ENCODE measurements around the gene GSTM2. TPM values are rescaled to one million over a fixed set of nuclear protein-coding genes. Genes with fewer than 3 reads are reported as not detected.
A peak's percentile ranks its signal among the peaks of the same experiment; 100 is the strongest.

The GSTM2 gene
- total RNA-seq, 1 experiment from 2014 or later = 0.84 TPM

- POLR2A ChIA-PET = no interaction called here
Observed at GRCh38 chr1:109641861-109642260, 26.0 kb upstream of the GSTM2 start.

GRCh38 chr1:109642626-109643025 is 25.2 kb upstream of the GSTM2 start:
- no peak for DNase-seq
- no peak overlapping the region for H3K4me3 ChIP-seq (ENCODE audit: low read depth, low read length)
- TF ChIP-seq, protein P1, sequence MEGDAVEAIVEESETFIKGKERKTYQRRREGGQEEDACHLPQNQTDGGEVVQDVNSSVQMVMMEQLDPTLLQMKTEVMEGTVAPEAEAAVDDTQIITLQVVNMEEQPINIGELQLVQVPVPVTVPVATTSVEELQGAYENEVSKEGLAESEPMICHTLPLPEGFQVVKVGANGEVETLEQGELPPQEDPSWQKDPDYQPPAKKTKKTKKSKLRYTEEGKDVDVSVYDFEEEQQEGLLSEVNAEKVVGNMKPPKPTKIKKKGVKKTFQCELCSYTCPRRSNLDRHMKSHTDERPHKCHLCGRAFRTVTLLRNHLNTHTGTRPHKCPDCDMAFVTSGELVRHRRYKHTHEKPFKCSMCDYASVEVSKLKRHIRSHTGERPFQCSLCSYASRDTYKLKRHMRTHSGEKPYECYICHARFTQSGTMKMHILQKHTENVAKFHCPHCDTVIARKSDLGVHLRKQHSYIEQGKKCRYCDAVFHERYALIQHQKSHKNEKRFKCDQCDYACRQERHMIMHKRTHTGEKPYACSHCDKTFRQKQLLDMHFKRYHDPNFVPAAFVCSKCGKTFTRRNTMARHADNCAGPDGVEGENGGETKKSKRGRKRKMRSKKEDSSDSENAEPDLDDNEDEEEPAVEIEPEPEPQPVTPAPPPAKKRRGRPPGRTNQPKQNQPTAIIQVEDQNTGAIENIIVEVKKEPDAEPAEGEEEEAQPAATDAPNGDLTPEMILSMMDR (IDR thresholded peaks at IDR 0.05; ENCODE audit: insufficient read depth in 1 of 2, low read depth in 1 of 2, low read length in 1 of 2, severe bottlenecking in 1 of 2, unreplicated experiment in 1 of 2) = no peak
- H3K9me3 ChIP-seq = no peaks in the 10 kb centered on the region
- POLR2A ChIA-PET = no interaction called here
- H3K36me3 ChIP-seq (ENCODE audit: control insufficient read depth, insufficient read depth, low read length) = no peaks in the 10 kb centered on the region
- CTCF ChIA-PET = no interaction called here
- intact Hi-C loops (cut with micrococcal nuclease; ENCODE audit: unreplicated experiment) = loop anchor here (5.0 kb wide), 2 partner anchors 95 to 130 kb away; partner anchors contain the start of gene GNAI3
- H3K27me3 ChIP-seq (replicated peaks; ENCODE audit: control insufficient read depth, insufficient read depth, low read length) = no peaks in the 10 kb centered on the region
- Mint-ChIP-seq H3K27me3 (ENCODE audit: insufficient read depth, unreplicated experiment) (no peaks in the 10 kb centered on the region), H3K36me3 (ENCODE audit: insufficient read depth, unreplicated experiment) (peaks cover 6% of the 10 kb centered on the region), H3K4me3 (ENCODE audit: unreplicated experiment) (no peak overlapping the region), H3K9me3 (ENCODE audit: unreplicated experiment) (no peaks in the 10 kb centered on the region), H3K27ac (ENCODE audit: unreplicated experiment) (no peak overlapping the region), H3K4me1 (ENCODE audit: low read depth, unreplicated experiment) (no peaks in the 10 kb centered on the region)
- H3K4me1 ChIP-seq = no peaks in the 10 kb centered on the region
- no TSS peak for BruUV-seq (replicated peaks)

More at GRCh38 chr1:109641861-109642260, 26.0 kb upstream of the GSTM2 start:
- Mint-ChIP-seq H3K27me3 (ENCODE audit: insufficient read depth, unreplicated experiment) (no peaks in the 10 kb centered on the region), H3K27ac (ENCODE audit: unreplicated experiment) (no peak overlapping the region), H3K36me3 (ENCODE audit: insufficient read depth, unreplicated experiment) (peaks cover 6% of the 10 kb centered on the region), H3K9me3 (ENCODE audit: unreplicated experiment) (no peaks in the 10 kb centered on the region), H3K4me3 (ENCODE audit: unreplicated experiment) (no peak overlapping the region), H3K4me1 (ENCODE audit: low read depth, unreplicated experiment) (no peaks in the 10 kb centered on the region)
- CTCF ChIA-PET = interaction anchor here (3.2 kb wide), 1 partner anchor 343 kb away, joined by 23 read pairs; the partner anchor contains the start of gene AHCYL1
- no peak overlapping the region for H3K4me3 ChIP-seq (ENCODE audit: low read depth, low read length)
- H3K27me3 ChIP-seq (replicated peaks; ENCODE audit: control insufficient read depth, insufficient read depth, low read length) = no peaks in the 10 kb centered on the region
- no TSS peak for BruUV-seq (replicated peaks)
- no peaks in the 10 kb centered on the region for H3K36me3 ChIP-seq (ENCODE audit: control insufficient read depth, insufficient read depth, low read length)
- H3K9me3 ChIP-seq = no peaks in the 10 kb centered on the region
- TF ChIP-seq, protein P1 (IDR thresholded peaks at IDR 0.05; ENCODE audit: insufficient read depth in 1 of 2, low read depth in 1 of 2, low read length in 1 of 2, severe bottlenecking in 1 of 2, unreplicated experiment in 1 of 2) = no peak
- intact Hi-C loops (cut with micrococcal nuclease; ENCODE audit: unreplicated experiment) = loop anchor here (5.0 kb wide), 2 partner anchors 95 to 130 kb away; partner anchors contain the start of gene GNAI3
- no peak for DNase-seq
- no peaks in the 10 kb centered on the region for H3K4me1 ChIP-seq

DNA sequence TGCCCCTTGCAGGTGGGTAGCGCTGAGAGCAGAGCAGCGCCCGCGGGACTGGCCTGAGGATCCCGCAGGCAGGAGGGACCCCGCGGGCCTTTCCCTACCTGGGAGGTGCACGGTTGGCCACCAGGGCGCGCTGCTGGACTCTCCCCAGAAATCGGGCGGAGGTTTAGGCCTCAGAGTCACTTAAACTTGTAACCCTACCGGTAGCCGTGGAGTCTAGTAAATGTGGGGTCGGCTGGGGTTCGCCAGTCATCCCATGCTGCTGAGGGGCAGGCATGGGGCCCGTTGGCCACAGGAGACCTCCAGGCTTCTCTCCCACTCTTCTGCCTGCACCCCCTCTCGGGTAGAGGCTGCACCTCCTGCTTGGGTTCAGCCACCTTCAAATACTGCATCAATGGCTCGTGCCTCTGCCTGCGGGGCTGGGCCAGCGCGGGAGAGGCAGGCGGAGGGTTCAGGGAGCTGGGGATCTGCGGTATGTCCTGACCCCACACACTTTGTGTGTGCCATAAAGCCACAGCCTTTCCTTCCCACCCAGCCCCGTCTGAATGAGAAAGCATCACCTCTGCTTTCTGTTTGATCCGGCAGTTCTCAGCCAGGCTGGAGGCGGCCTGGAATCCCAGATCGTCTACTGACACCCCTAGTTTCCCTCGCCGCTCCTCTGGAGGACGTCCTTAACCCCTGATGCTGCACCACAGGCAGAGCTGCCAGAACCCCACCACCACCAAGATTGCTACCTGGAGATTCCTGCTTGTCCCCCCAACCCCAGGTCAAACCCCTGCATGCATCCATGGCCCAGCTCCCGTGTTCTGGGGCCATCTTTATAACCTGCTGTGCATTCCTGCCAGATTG is 24.2 kb upstream of the GSTM2 start:
- DNase-seq = peak; percentile 76 to 81
- no peak overlapping the region for H3K4me3 ChIP-seq (ENCODE audit: low read depth, low read length)
- H3K36me3 Mint-ChIP-seq (ENCODE audit: insufficient read depth, unreplicated experiment) = peaks cover under 1% of the 10 kb centered on the region

More for the DNA sequence above, 24.2 kb upstream of the GSTM2 start:
- no peaks in the 10 kb centered on the region for H3K4me1 ChIP-seq
- CTCF ChIA-PET = no interaction called here
- intact Hi-C loops (cut with micrococcal nuclease; ENCODE audit: unreplicated experiment) = loop anchor here (5.0 kb wide), 2 partner anchors 96 to 129 kb away; partner anchors contain the start of gene GNAI3
- Mint-ChIP-seq H3K27ac (ENCODE audit: unreplicated experiment) (no peak overlapping the region), H3K4me3 (ENCODE audit: unreplicated experiment) (no peak overlapping the region), H3K27me3 (ENCODE audit: insufficient read depth, unreplicated experiment) (no peaks in the 10 kb centered on the region), H3K9me3 (ENCODE audit: unreplicated experiment) (no peaks in the 10 kb centered on the region), H3K4me1 (ENCODE audit: low read depth, unreplicated experiment) (no peaks in the 10 kb centered on the region)
- BruUV-seq (replicated peaks) = no TSS peak
- H3K27me3 ChIP-seq (replicated peaks; ENCODE audit: control insufficient read depth, insufficient read depth, low read length) = no peaks in the 10 kb centered on the region
- TF ChIP-seq, protein P1 (IDR thresholded peaks at IDR 0.05; ENCODE audit: insufficient read depth in 1 of 2, low read depth in 1 of 2, low read length in 1 of 2, severe bottlenecking in 1 of 2, unreplicated experiment in 1 of 2) = peak; percentile 63 to 72
- no peaks in the 10 kb centered on the region for H3K9me3 ChIP-seq
- POLR2A ChIA-PET = no interaction called here
- no peaks in the 10 kb centered on the region for H3K36me3 ChIP-seq (ENCODE audit: control insufficient read depth, insufficient read depth, low read length)
